NCI-H187 treated with DMSO at 0.1 percent for 48 hours (cell line): ENCODE results near the gene TMEM156.
"Not testable (repeated sequence)": the region's sequence is repeated elsewhere in the genome, so short reads cannot be mapped to it uniquely, and the experiment has no call there.

Experiments
- DNase-seq: peaks from one replicate; lab custom pipeline; 2025; lab: John Stamatoyannopoulos, UW

TMEM156 gene

GRCh38 chr4:38957893-38958292 is 74.3 kb downstream of the TMEM156 start:
- DNase-seq: no peak

- no peak for DNase-seq
These were observed 74.9 kb downstream of the TMEM156 start for GRCh38 chr4:38957261-38957815.

GRCh38 chr4:38955957-38956356 is 76.3 kb downstream of the TMEM156 start:
- no peak for DNase-seq

GRCh38 chr4:38954727-38955126 is 77.5 kb downstream of the TMEM156 start:
- no peak for DNase-seq

GRCh38 chr4:38952017-38952416 is 80.2 kb downstream of the TMEM156 start:
- DNase-seq: no peak

GRCh38 chr4:38951598-38951997 is 80.6 kb downstream of the TMEM156 start:
- DNase-seq: no peak

- no peak for DNase-seq
These were observed 81.5 kb downstream of the TMEM156 start for GRCh38 chr4:38950734-38951133.

- DNase-seq: no peak
These were observed 82.0 kb downstream of the TMEM156 start for GRCh38 chr4:38950159-38950558.

GRCh38 chr4:38949411-38950051 is 82.7 kb downstream of the TMEM156 start:
- no peak for DNase-seq

GRCh38 chr4:38948551-38948950 is 83.7 kb downstream of the TMEM156 start:
- DNase-seq: no peak

- DNase-seq: no peak
These were observed 85.3 kb downstream of the TMEM156 start for GRCh38 chr4:38946919-38947318.

- no peak for DNase-seq
These were observed 87.8 kb downstream of the TMEM156 start for GRCh38 chr4:38944440-38944839.

- no peak for DNase-seq
These were observed 88.9 kb downstream of the TMEM156 start for GRCh38 chr4:38943343-38943742.

- DNase-seq: not testable (repeated sequence)
These were observed 90.3 kb downstream of the TMEM156 start for GRCh38 chr4:38941906-38942305.

GRCh38 chr4:38940476-38940875 is 91.7 kb downstream of the TMEM156 start:
- no peak for DNase-seq

- DNase-seq: no peak
These were observed 93.0 kb downstream of the TMEM156 start for GRCh38 chr4:38939165-38939564.

GRCh38 chr4:38935391-38936073 is 96.7 kb downstream of the TMEM156 start:
- DNase-seq: no peak

- no peak for DNase-seq
These were observed 101.1 kb downstream of the TMEM156 start for GRCh38 chr4:38931125-38931524.

GRCh38 chr4:38930707-38931106 is 101.5 kb downstream of the TMEM156 start:
- no peak for DNase-seq

- DNase-seq: no peak
These were observed 102.0 kb downstream of the TMEM156 start for GRCh38 chr4:38930204-38930603.

GRCh38 chr4:38928974-38929373 is 103.2 kb downstream of the TMEM156 start:
- DNase-seq: no peak

- DNase-seq: no peak
These were observed 103.6 kb downstream of the TMEM156 start for GRCh38 chr4:38928568-38928967.

GRCh38 chr4:38926896-38927295 is 105.3 kb downstream of the TMEM156 start:
- DNase-seq: no peak
